SK-N-SH (cell line): ENCODE data around the gene MOGAT3.
A peak's percentile ranks its signal among the peaks of the same experiment; 100 is the strongest.

Source experiments
- CTCF ChIP-seq: fragments of 200-600 bp; sonication (generic); IDR thresholded peaks from 2 replicates; pipeline ENCODE4 v1.6.1; 2017; ENCODE audit warnings: antibody characterized with exemption, mild to moderate bottlenecking, moderate library complexity
- ELF1 ChIP-seq: IDR thresholded peaks from 2 replicates; pipeline ENCODE4 v1.4.0; 2012
- GABPA ChIP-seq: IDR thresholded peaks from 2 replicates; pipeline ENCODE4 v1.4.0; 2012; ENCODE audit warnings: low read depth, mild to moderate bottlenecking
- JUND ChIP-seq: IDR thresholded peaks from 2 replicates; pipeline ENCODE4 v1.4.0; 2012
- MXI1 ChIP-seq: IDR thresholded peaks from 2 replicates; pipeline ENCODE4 v1.6.1; 2012; ENCODE audit warnings: mild to moderate bottlenecking, low read depth, low read length, improper control_type of control experiment
- POLR2AphosphoS5 ChIP-seq: IDR thresholded peaks from 2 replicates; pipeline ENCODE4 v1.6.1; 2012; ENCODE audit warnings: low read depth, low read length
- TAF1 ChIP-seq: IDR thresholded peaks from 2 replicates; pipeline ENCODE4 v1.6.1; 2012; ENCODE audit warnings: low read depth, mild to moderate bottlenecking, low read length, moderate library complexity, borderline replicate concordance
- TCF12 ChIP-seq: IDR thresholded peaks from 2 replicates; pipeline ENCODE4 v1.4.0; 2012
- TF ChIP-seq, protein P1 (sequence below): IDR thresholded peaks from 2 replicates; pipeline ENCODE4; 2012
- TF ChIP-seq, protein P2 (sequence below): IDR thresholded peaks from 2 replicates; pipeline ENCODE4 v1.4.0; 2012; ENCODE audit warnings: low read depth, borderline replicate concordance

GRCh38 chr7:101171442-101171837, 29.4 kb downstream of the MOGAT3 start:
- TF ChIP-seq, protein P1, sequence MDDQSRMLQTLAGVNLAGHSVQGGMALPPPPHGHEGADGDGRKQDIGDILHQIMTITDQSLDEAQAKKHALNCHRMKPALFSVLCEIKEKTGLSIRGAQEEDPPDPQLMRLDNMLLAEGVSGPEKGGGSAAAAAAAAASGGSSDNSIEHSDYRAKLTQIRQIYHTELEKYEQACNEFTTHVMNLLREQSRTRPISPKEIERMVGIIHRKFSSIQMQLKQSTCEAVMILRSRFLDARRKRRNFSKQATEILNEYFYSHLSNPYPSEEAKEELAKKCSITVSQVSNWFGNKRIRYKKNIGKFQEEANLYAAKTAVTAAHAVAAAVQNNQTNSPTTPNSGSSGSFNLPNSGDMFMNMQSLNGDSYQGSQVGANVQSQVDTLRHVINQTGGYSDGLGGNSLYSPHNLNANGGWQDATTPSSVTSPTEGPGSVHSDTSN, result no peak
- TF ChIP-seq CTCF (peak; percentile 9; the same call in 1 of the 2 replicates), TCF12 (no peak), ELF1 (no peak), GABPA (no peak), TAF1 (no peak), POLR2AphosphoS5 (no peak), MXI1 (no peak), JUND (no peak)
- TF ChIP-seq, protein P2, sequence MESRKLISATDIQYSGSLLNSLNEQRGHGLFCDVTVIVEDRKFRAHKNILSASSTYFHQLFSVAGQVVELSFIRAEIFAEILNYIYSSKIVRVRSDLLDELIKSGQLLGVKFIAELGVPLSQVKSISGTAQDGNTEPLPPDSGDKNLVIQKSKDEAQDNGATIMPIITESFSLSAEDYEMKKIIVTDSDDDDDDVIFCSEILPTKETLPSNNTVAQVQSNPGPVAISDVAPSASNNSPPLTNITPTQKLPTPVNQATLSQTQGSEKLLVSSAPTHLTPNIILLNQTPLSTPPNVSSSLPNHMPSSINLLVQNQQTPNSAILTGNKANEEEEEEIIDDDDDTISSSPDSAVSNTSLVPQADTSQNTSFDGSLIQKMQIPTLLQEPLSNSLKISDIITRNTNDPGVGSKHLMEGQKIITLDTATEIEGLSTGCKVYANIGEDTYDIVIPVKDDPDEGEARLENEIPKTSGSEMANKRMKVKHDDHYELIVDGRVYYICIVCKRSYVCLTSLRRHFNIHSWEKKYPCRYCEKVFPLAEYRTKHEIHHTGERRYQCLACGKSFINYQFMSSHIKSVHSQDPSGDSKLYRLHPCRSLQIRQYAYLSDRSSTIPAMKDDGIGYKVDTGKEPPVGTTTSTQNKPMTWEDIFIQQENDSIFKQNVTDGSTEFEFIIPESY, result no peak
